ENCODE results near the gene PRPF8. TPM values are rescaled to one million over a fixed set of nuclear protein-coding genes. Genes with fewer than 3 reads are reported as not detected.

PRPF8 gene
- total RNA-seq, 1 experiment from 2014 or later: 103 TPM

DNA sequence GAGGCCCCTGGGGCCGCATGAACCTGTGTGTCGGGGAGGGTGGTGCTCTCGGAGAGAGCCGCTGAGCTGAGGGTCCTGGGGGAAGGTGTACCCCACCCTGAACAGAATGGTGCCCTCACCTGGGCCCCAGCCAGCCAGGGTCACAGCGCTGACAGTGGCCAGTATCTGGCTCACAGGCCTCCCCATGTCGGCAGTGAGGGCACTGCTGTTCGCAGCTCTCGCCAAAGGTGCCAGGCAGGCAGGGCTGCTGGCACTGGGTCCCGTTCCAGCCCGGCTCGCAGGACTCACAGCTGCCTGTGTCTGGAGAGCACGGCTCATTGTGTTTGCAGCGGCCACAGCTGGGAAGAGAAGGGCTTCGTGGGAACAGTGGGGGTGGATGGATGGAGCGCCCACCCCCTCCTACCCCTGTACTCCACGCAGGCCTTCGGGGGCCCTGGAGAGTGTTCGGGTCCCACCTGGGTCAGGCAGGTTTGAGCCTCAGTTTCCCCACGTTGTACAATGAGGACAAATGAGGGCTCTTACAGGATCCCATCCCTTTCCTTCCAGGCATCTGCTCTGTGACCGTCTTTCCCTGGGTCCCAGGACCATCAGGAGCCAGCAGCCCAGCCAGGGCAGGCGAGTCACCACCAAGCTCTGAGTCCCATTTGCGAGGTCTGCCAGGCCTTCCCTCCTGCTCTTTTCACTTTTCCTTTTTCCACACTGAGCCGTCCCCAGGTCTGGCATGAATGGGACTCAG lies 44.2 kb downstream of the PRPF8 start:
- Histone ChIP-seq H3K9ac (ENCODE audit: low read length) (no peak overlapping the region), H3K4me1 (ENCODE audit: insufficient read depth, low read length) (peaks cover 12% of the 10 kb centered on the region), H3K27me3 (ENCODE audit: low read length) (no peaks in the 10 kb centered on the region), H3K9me3 (ENCODE audit: low read length) (no peaks in the 10 kb centered on the region), H3K36me3 (ENCODE audit: low read depth, low read length) (no peaks in the 10 kb centered on the region), H3K9me2 (replicated peaks; ENCODE audit: low read length) (no peaks in the 10 kb centered on the region), H3F3A (ENCODE audit: low read length, unreplicated experiment) (no peaks in the 10 kb centered on the region), H3K79me2 (ENCODE audit: low read length) (no peaks in the 10 kb centered on the region), H3K4me2 (ENCODE audit: low read length) (no peak overlapping the region), H2AFZ (ENCODE audit: low read length) (no peak overlapping the region), H3K4me3 (ENCODE audit: low read length) (no peak overlapping the region), H4K20me1 (ENCODE audit: low read length) (no peaks in the 10 kb centered on the region), H3K27ac (ENCODE audit: low read length) (no peak overlapping the region)
- CTCF ChIA-PET: no interaction called here
- ATAC-seq (no peak), DNase-seq (no peak)
- intact Hi-C loops (cut with micrococcal nuclease): no loop called here
- POLR2A ChIA-PET (ENCODE audit: unreplicated experiment): no interaction called here
- TF ChIP-seq EZH2 (IDR thresholded peaks at IDR 0.05; ENCODE audit: low read length, unreplicated experiment) (no peak), EZH2phosphoT487 (IDR thresholded peaks at IDR 0.05; ENCODE audit: borderline replicate concordance, low read length) (no peak), CTCF (conservative IDR thresholded peaks at IDR 0.05; ENCODE audit: low read depth, low read length) (no peak)
- no TSS peak for BruUV-seq (replicated peaks)

DNA sequence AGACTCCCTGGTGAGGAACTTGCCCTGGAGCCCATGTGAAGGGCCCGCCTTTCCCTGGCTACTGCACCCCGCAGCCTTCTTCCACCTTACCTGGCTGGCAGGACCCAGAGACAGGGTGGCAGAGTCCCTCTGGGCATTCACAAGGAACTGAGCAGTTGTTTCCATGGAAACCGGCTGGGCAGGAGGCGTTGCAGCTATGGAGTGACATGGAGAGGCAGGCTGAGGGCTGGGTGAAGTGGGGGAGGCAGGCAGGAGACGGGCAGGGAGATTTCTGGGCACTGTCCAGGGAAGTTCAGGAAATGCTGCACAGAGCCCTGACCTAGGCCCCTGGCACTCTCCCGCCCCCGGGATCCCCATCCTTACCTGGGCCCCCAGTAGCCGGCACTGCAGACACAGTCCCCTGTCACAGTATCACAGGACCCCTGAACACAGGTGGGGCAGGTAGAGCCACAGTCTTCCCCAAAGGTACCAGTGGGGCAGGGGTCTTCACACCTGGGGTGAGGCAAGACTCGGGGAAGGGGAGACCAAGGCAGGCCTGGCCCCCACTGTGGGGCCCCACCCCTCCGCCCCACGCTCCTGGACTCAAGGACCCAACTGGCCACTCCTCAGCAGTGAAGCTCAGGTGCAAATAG lies 45.0 kb downstream of the PRPF8 start:
- H3K9me2 ChIP-seq (replicated peaks; ENCODE audit: low read length): no peaks in the 10 kb centered on the region
- no peak overlapping the region for H3K4me3 ChIP-seq (ENCODE audit: low read length)
- intact Hi-C loops (cut with micrococcal nuclease): no loop called here
- no peak overlapping the region for H3K9ac ChIP-seq (ENCODE audit: low read length)
- no peak for DNase-seq
- H3K27ac ChIP-seq (ENCODE audit: low read length): no peak overlapping the region
- CTCF ChIA-PET: no interaction called here
- H3K36me3 ChIP-seq (ENCODE audit: low read depth, low read length): no peaks in the 10 kb centered on the region
- no TSS peak for BruUV-seq (replicated peaks)
- no peak overlapping the region for H3K4me2 ChIP-seq (ENCODE audit: low read length)
- no peaks in the 10 kb centered on the region for H3K27me3 ChIP-seq (ENCODE audit: low read length)
- H3K79me2 ChIP-seq (ENCODE audit: low read length): no peaks in the 10 kb centered on the region
- H4K20me1 ChIP-seq (ENCODE audit: low read length): no peaks in the 10 kb centered on the region
- POLR2A ChIA-PET (ENCODE audit: unreplicated experiment): no interaction called here
- no peaks in the 10 kb centered on the region for H3F3A ChIP-seq (ENCODE audit: low read length, unreplicated experiment)
- ATAC-seq: no peak
- no peaks in the 10 kb centered on the region for H3K9me3 ChIP-seq (ENCODE audit: low read length)
- H2AFZ ChIP-seq (ENCODE audit: low read length): no peak overlapping the region
- TF ChIP-seq EZH2 (IDR thresholded peaks at IDR 0.05; ENCODE audit: low read length, unreplicated experiment): no peak
- TF ChIP-seq EZH2phosphoT487 (IDR thresholded peaks at IDR 0.05; ENCODE audit: borderline replicate concordance, low read length): no peak
- no peak for TF ChIP-seq CTCF (conservative IDR thresholded peaks at IDR 0.05; ENCODE audit: low read depth, low read length)
- peaks cover 9% of the 10 kb centered on the region for H3K4me1 ChIP-seq (ENCODE audit: insufficient read depth, low read length)

All from PC-3 (cell line).